HEK293T (cell line): ENCODE measurements around the gene BCL2L1.

ENCODE experiments used
- ARNT ChIP-seq: fragments of 450-650 bp; IDR thresholded peaks from 2 replicates; pipeline ENCODE4 v1.6.1; 2017; ENCODE audit warnings: mild to moderate bottlenecking
- BHLHE40 ChIP-seq: fragments of 450-650 bp; IDR thresholded peaks from 2 replicates; pipeline ENCODE4 v1.6.1; 2016; ENCODE audit warnings: mild to moderate bottlenecking, moderate library complexity, borderline replicate concordance
- FOXK2 ChIP-seq: fragments of 450-650 bp; IDR thresholded peaks from 2 replicates; pipeline ENCODE4 v1.6.1; 2016; ENCODE audit warnings: mild to moderate bottlenecking
- FOXM1 ChIP-seq: fragments of 450-650 bp; IDR thresholded peaks from 2 replicates; pipeline ENCODE4 v1.6.1; 2017; ENCODE audit warnings: mild to moderate bottlenecking, borderline replicate concordance
- NFRKB ChIP-seq: fragments of 450-650 bp; IDR thresholded peaks from 2 replicates; pipeline ENCODE4 v1.6.1; 2016; ENCODE audit warnings: mild to moderate bottlenecking, moderate library complexity
- PKNOX1 ChIP-seq: fragments of 450-650 bp; IDR thresholded peaks from 2 replicates; pipeline ENCODE4 v1.6.1; 2016
- SP1 ChIP-seq: fragments of 450-650 bp; IDR thresholded peaks from 2 replicates; pipeline ENCODE4 v1.6.1; 2017
- SUZ12 ChIP-seq: fragments of 450-650 bp; IDR thresholded peaks from 2 replicates; pipeline ENCODE4 v1.6.1; 2016; ENCODE audit warnings: mild to moderate bottlenecking
- TARDBP ChIP-seq: fragments of 450-650 bp; IDR thresholded peaks from 2 replicates; pipeline ENCODE4 v1.6.1; 2016

- TF ChIP-seq SUZ12 (no peak), BHLHE40 (no peak), FOXM1 (no peak), SP1 (no peak), PKNOX1 (no peak), ARNT (no peak), FOXK2 (no peak), NFRKB (no peak), TARDBP (no peak)
These were observed 14.5 kb downstream of the BCL2L1 start for GRCh38 chr20:31707994-31708735.
